HG02588 (cell line): ENCODE data around the gene CBX4.

Experiments
- ATAC-seq: cut with Tn5 transposase; IDR thresholded peaks from one replicate; pipeline ENCODE4 v1.9.1; 2021; ENCODE audit warnings: mild to moderate bottlenecking, moderate library complexity; ENCODE audit not compliant: unreplicated experiment

CBX4 gene

GRCh38 chr17:79839356-79840268, at the start of gene CBX4:
CBX4 (minus strand) TSS chr17:79839440; CDS start chr17:79839251, 189 bp downstream.
- ATAC-seq = peak; percentile 52

GRCh38 chr17:79888009-79888540, 48.8 kb upstream of the CBX4 start:
- no peak for ATAC-seq

- ATAC-seq = no peak
Observed at GRCh38 chr17:79887451-79887991, 48.3 kb upstream of the CBX4 start.

GRCh38 chr17:79883202-79883601, 44.0 kb upstream of the CBX4 start:
- ATAC-seq = no peak

- no peak for ATAC-seq
Observed at GRCh38 chr17:79878329-79878947, 39.2 kb upstream of the CBX4 start.

GRCh38 chr17:79877041-79877440, 37.8 kb upstream of the CBX4 start:
- no peak for ATAC-seq

GRCh38 chr17:79875511-79875910, 36.3 kb upstream of the CBX4 start:
- no peak for ATAC-seq

- ATAC-seq = no peak
Observed at GRCh38 chr17:79874329-79874981, 35.2 kb upstream of the CBX4 start.

GRCh38 chr17:79873583-79873982, 34.3 kb upstream of the CBX4 start:
- no peak for ATAC-seq

GRCh38 chr17:79872762-79873161, 33.5 kb upstream of the CBX4 start:
- ATAC-seq = no peak

- ATAC-seq = no peak
Observed at GRCh38 chr17:79871131-79871530, 31.9 kb upstream of the CBX4 start.

GRCh38 chr17:79870540-79870939, 31.3 kb upstream of the CBX4 start:
- ATAC-seq = no peak

- no peak for ATAC-seq
Observed at GRCh38 chr17:79866791-79867518, 27.7 kb upstream of the CBX4 start.

GRCh38 chr17:79865351-79866210, 26.3 kb upstream of the CBX4 start:
- no peak for ATAC-seq

- no peak for ATAC-seq
Observed at GRCh38 chr17:79864617-79865250, 25.5 kb upstream of the CBX4 start.

- no peak for ATAC-seq
Observed at GRCh38 chr17:79864147-79864546, 24.9 kb upstream of the CBX4 start.

GRCh38 chr17:79862771-79863440, 23.7 kb upstream of the CBX4 start:
- no peak for ATAC-seq

GRCh38 chr17:79862238-79862637, 23.0 kb upstream of the CBX4 start:
- no peak for ATAC-seq
